ENCODE measurements around the gene MYB. TPM values are rescaled to one million over a fixed set of nuclear protein-coding genes. Genes with fewer than 3 reads are reported as not detected.

MYB gene
- total and polyA plus RNA-seq, 7 experiments from 2014 or later, result 2.1 to 33.3 (median 16.5) TPM

- H3K36me3 ChIP-seq (ENCODE audit: control insufficient read depth in 2 of 3, insufficient read depth in 3 of 3, low read length in 3 of 3), result no peaks in the 10 kb centered on the region
- Mint-ChIP-seq H3K4me1 (peaks cover 8 to 44% (median 14%) of the 10 kb centered on the region in 7 donors), H3K27ac (peak overlapping the region in 2 of 9 donors; percentile 3 to 50), H3K4me3 (no peak overlapping the region), H3K36me3 (no peaks in the 10 kb centered on the region), H3K9me3 (no peaks in the 10 kb centered on the region), H3K27me3 (no peaks in the 10 kb centered on the region)
- H3K4me1 ChIP-seq (ENCODE audit: control insufficient read depth in 2 of 2, insufficient read depth in 2 of 2, low read length in 2 of 2), result peaks cover 0 to 4% of the 10 kb centered on the region in 2 donors
- no peak for DNase-seq
- H3K27me3 ChIP-seq (ENCODE audit: control insufficient read depth in 2 of 2, insufficient read depth in 2 of 2, low read length in 2 of 2), result no peaks in the 10 kb centered on the region
- intact Hi-C loops (cut with micrococcal nuclease), result no loop called here
- no peak for ATAC-seq
- no peak overlapping the region for H3K27ac ChIP-seq (ENCODE audit: low read depth, low read length)
- H3K4me3 ChIP-seq (ENCODE audit: low read length), result no peak overlapping the region
- POLR2A ChIA-PET, result interaction anchor here (0.6 kb wide), 1 partner anchor 10 kb away, joined by 3 read pairs; no protein-coding TSS in a partner anchor
- CTCF ChIA-PET, result no interaction called here
- no peaks in the 10 kb centered on the region for H3K9me3 ChIP-seq (ENCODE audit: control insufficient read depth in 2 of 3, low read length in 3 of 3)
Measured at GRCh38 chr6:135173989-135174484, 7.1 kb upstream of the MYB start.

GRCh38 chr6:135176058-135176457 lies 5.0 kb upstream of the MYB start:
- CTCF ChIA-PET, result interaction anchor here (0.5 kb wide), 1 partner anchor 32 kb away, joined by 4 read pairs; no protein-coding TSS in a partner anchor
- no peaks in the 10 kb centered on the region for H3K36me3 Mint-ChIP-seq

GRCh38 chr6:135176464-135176863 lies 4.6 kb upstream of the MYB start:
- intact Hi-C loops (cut with micrococcal nuclease), result no loop called here
- ChIA-PET CTCF (interaction anchor here (0.5 to 0.7 kb wide), 2 partner anchors 33 to 83 kb away, joined by 3 to 4 read pairs; no protein-coding TSS in a partner anchor), POLR2A (interaction anchor here (0.6 to 1.5 kb wide), 4 partner anchors 9 to 122 kb away, joined by 3 to 4 read pairs (median 4); partner anchors contain the start of gene HBS1L)
- DNase-seq (no peak), ATAC-seq (no peak)
- Mint-ChIP-seq H3K27ac (peak overlapping the region in 2 of 9 donors; percentile 0 to 10), H3K36me3 (no peaks in the 10 kb centered on the region), H3K4me1 (peaks cover 13 to 34% (median 20%) of the 10 kb centered on the region in 7 donors), H3K27me3 (no peaks in the 10 kb centered on the region), H3K4me3 (no peak overlapping the region), H3K9me3 (no peaks in the 10 kb centered on the region)
- Histone ChIP-seq H3K4me3 (ENCODE audit: low read length) (no peak overlapping the region), H3K4me1 (ENCODE audit: control insufficient read depth in 2 of 2, insufficient read depth in 2 of 2, low read length in 2 of 2) (peaks cover 0 to 4% of the 10 kb centered on the region in 2 donors), H3K27me3 (ENCODE audit: control insufficient read depth in 2 of 2, insufficient read depth in 2 of 2, low read length in 2 of 2) (no peaks in the 10 kb centered on the region), H3K36me3 (ENCODE audit: control insufficient read depth in 2 of 3, insufficient read depth in 3 of 3, low read length in 3 of 3) (no peaks in the 10 kb centered on the region), H3K9me3 (ENCODE audit: control insufficient read depth in 2 of 3, low read length in 3 of 3) (no peaks in the 10 kb centered on the region), H3K27ac (ENCODE audit: low read depth, low read length) (no peak overlapping the region)

More at GRCh38 chr6:135176058-135176457, 5.0 kb upstream of the MYB start:
- Mint-ChIP-seq H3K4me1 (peaks cover 13 to 34% (median 20%) of the 10 kb centered on the region in 7 donors), H3K9me3 (no peaks in the 10 kb centered on the region), H3K27ac (no peak overlapping the region), H3K27me3 (no peaks in the 10 kb centered on the region), H3K4me3 (no peak overlapping the region)
- H3K9me3 ChIP-seq (ENCODE audit: control insufficient read depth in 2 of 3, low read length in 3 of 3), result no peaks in the 10 kb centered on the region
- POLR2A ChIA-PET, result interaction anchor here (1.5 kb wide), 1 partner anchor 14 kb away, joined by 4 read pairs; no protein-coding TSS in a partner anchor
- ATAC-seq (no peak), DNase-seq (no peak)
- no peaks in the 10 kb centered on the region for H3K27me3 ChIP-seq (ENCODE audit: control insufficient read depth in 2 of 2, insufficient read depth in 2 of 2, low read length in 2 of 2)
- no peaks in the 10 kb centered on the region for H3K36me3 ChIP-seq (ENCODE audit: control insufficient read depth in 2 of 3, insufficient read depth in 3 of 3, low read length in 3 of 3)
- intact Hi-C loops (cut with micrococcal nuclease), result no loop called here
- no peak overlapping the region for H3K4me3 ChIP-seq (ENCODE audit: low read length)
- H3K27ac ChIP-seq (ENCODE audit: low read depth, low read length), result no peak overlapping the region
- peaks cover 0 to 4% of the 10 kb centered on the region in 2 donors for H3K4me1 ChIP-seq (ENCODE audit: control insufficient read depth in 2 of 2, insufficient read depth in 2 of 2, low read length in 2 of 2)

GRCh38 chr6:135179372-135179771 lies 1.7 kb upstream of the MYB start:
- Mint-ChIP-seq H3K9me3 (no peaks in the 10 kb centered on the region), H3K36me3 (no peaks in the 10 kb centered on the region), H3K27me3 (no peaks in the 10 kb centered on the region), H3K4me3 (peak overlapping the region in 1 of 10 donors; percentile 34), H3K4me1 (peaks cover 21 to 36% (median 28%) of the 10 kb centered on the region in 7 donors), H3K27ac (peak overlapping the region in 7 of 9 donors; percentile 69 to 89 (median 79))
- H3K27ac ChIP-seq (ENCODE audit: low read depth, low read length), result peak overlapping the region; percentile 69
- no peak overlapping the region for H3K4me3 ChIP-seq (ENCODE audit: low read length)
- ChIA-PET POLR2A (interaction anchor here (0.6 to 3.5 kb wide), 2 partner anchors 12 to 94 kb away, joined by 3 to 14 read pairs; no protein-coding TSS in a partner anchor), CTCF (interaction anchor here (0.7 to 1.9 kb wide), 2 partner anchors 32 to 158 kb away, joined by 4 to 5 read pairs; no protein-coding TSS in a partner anchor)
- peaks cover 4% of the 10 kb centered on the region in 2 donors for H3K4me1 ChIP-seq (ENCODE audit: control insufficient read depth in 2 of 2, insufficient read depth in 2 of 2, low read length in 2 of 2)
- ATAC-seq (no peak), DNase-seq (no peak)
- intact Hi-C loops (cut with micrococcal nuclease), result loop anchor here in 1 of 2 donors (1.0 kb wide), 1 partner anchor 9 kb away; no protein-coding TSS in a partner anchor
- H3K27me3 ChIP-seq (ENCODE audit: control insufficient read depth in 2 of 2, insufficient read depth in 2 of 2, low read length in 2 of 2), result no peaks in the 10 kb centered on the region
- H3K9me3 ChIP-seq (ENCODE audit: control insufficient read depth in 2 of 3, low read length in 3 of 3), result no peaks in the 10 kb centered on the region
- no peaks in the 10 kb centered on the region for H3K36me3 ChIP-seq (ENCODE audit: control insufficient read depth in 2 of 3, insufficient read depth in 3 of 3, low read length in 3 of 3)

GRCh38 chr6:135179920-135180541 lies 1.1 kb upstream of the MYB start:
- Mint-ChIP-seq H3K27me3 (no peaks in the 10 kb centered on the region), H3K27ac (peak overlapping the region; percentile 69 to 93 (median 79)), H3K4me3 (peak overlapping the region; percentile 50 to 98 (median 89)), H3K9me3 (no peaks in the 10 kb centered on the region), H3K36me3 (no peaks in the 10 kb centered on the region), H3K4me1 (peaks cover 21 to 38% (median 28%) of the 10 kb centered on the region in 7 donors)
- H3K4me1 ChIP-seq (ENCODE audit: control insufficient read depth in 2 of 2, insufficient read depth in 2 of 2, low read length in 2 of 2), result peaks cover 4% of the 10 kb centered on the region in 2 donors
- H3K4me3 ChIP-seq (ENCODE audit: low read length), result peak overlapping the region; percentile 18
- no peaks in the 10 kb centered on the region for H3K27me3 ChIP-seq (ENCODE audit: control insufficient read depth in 2 of 2, insufficient read depth in 2 of 2, low read length in 2 of 2)
- intact Hi-C loops (cut with micrococcal nuclease), result loop anchor here (1.0 to 5.0 kb wide), 7 partner anchors 10 to 1228 kb away; partner anchors contain the start of gene TBPL1 (in 1 of the 2)
- DNase-seq (peak in 7 of 9 donors; percentile 5 to 69 (median 11)), ATAC-seq (no peak)
- no peaks in the 10 kb centered on the region for H3K9me3 ChIP-seq (ENCODE audit: control insufficient read depth in 2 of 3, low read length in 3 of 3)
- ChIA-PET POLR2A (interaction anchor here (0.6 to 3.5 kb wide), 6 partner anchors 13 to 125 kb away, joined by 3 to 14 read pairs (median 8); partner anchors contain the start of gene HBS1L), CTCF (interaction anchor here (1.9 to 5.4 kb wide), 2 partner anchors 33 to 37 kb away, joined by 5 to 59 read pairs; no protein-coding TSS in a partner anchor)
- no peaks in the 10 kb centered on the region for H3K36me3 ChIP-seq (ENCODE audit: control insufficient read depth in 2 of 3, insufficient read depth in 3 of 3, low read length in 3 of 3)
- peak overlapping the region; percentile 69 for H3K27ac ChIP-seq (ENCODE audit: low read depth, low read length)

GRCh38 chr6:135181333-135182070 lies 394 bp downstream of the MYB start:
- H3K36me3 Mint-ChIP-seq, result peaks cover 0 to 11% (median 4%) of the 10 kb centered on the region in 5 donors
- DNase-seq (peak in 6 of 9 donors; percentile 3 to 47 (median 20)), ATAC-seq (peak; percentile 4)
- Histone ChIP-seq H3K9me3 (ENCODE audit: control insufficient read depth in 2 of 3, low read length in 3 of 3) (no peaks in the 10 kb centered on the region), H3K4me3 (ENCODE audit: low read length) (peak overlapping the region; percentile 56), H3K27ac (ENCODE audit: low read depth, low read length) (peak overlapping the region; percentile 74), H3K4me1 (ENCODE audit: control insufficient read depth in 2 of 2, insufficient read depth in 2 of 2, low read length in 2 of 2) (peaks cover 3 to 4% of the 10 kb centered on the region in 2 donors), H3K27me3 (ENCODE audit: control insufficient read depth in 2 of 2, insufficient read depth in 2 of 2, low read length in 2 of 2) (no peaks in the 10 kb centered on the region), H3K36me3 (ENCODE audit: control insufficient read depth in 2 of 3, insufficient read depth in 3 of 3, low read length in 3 of 3) (no peaks in the 10 kb centered on the region)
- H3K27ac Mint-ChIP-seq, result peak overlapping the region; percentile 55 to 92 (median 73)
- no peaks in the 10 kb centered on the region for H3K27me3 Mint-ChIP-seq
- POLR2A ChIA-PET, result interaction anchor here (0.6 to 3.5 kb wide), 17 partner anchors 14 to 1183 kb away, joined by 3 to 14 read pairs (median 3); partner anchors contain the start of genes HBS1L and MTFR2
- no peaks in the 10 kb centered on the region for H3K9me3 Mint-ChIP-seq
- peaks cover 21 to 45% (median 24%) of the 10 kb centered on the region in 7 donors for H3K4me1 Mint-ChIP-seq
- H3K4me3 Mint-ChIP-seq, result peak overlapping the region; percentile 85 to 98 (median 92)
- intact Hi-C loops (cut with micrococcal nuclease), result loop anchor here (2.0 to 5.0 kb wide), 9 partner anchors 29 to 1229 kb away; partner anchors contain the start of genes BCLAF1 (in 2 of the 2) and TBPL1 (in 1 of the 2)
- CTCF ChIA-PET, result interaction anchor here (0.6 to 5.4 kb wide), 4 partner anchors 12 to 38 kb away, joined by 3 to 59 read pairs (median 4); no protein-coding TSS in a partner anchor
